GM19372 (cell line): ENCODE data around the gene FAM98B.
A peak's percentile ranks its signal among the peaks of the same experiment; 100 is the strongest.
"Not testable (repeated sequence)": the region's sequence is repeated elsewhere in the genome, so short reads cannot be mapped to it uniquely, and the experiment has no call there.

Source experiments
- ATAC-seq: cut with Tn5 transposase; IDR thresholded peaks from one replicate; pipeline ENCODE4 v1.9.1; 2021; ENCODE audit warnings: mild to moderate bottlenecking, low read depth, moderate library complexity; ENCODE audit not compliant: unreplicated experiment

FAM98B gene

GRCh38 chr15:38453971-38454695, at the start of gene FAM98B:
TSS of gene FAM98B (plus strand) at chr15:38454127. CDS start at chr15:38454162, 35 bp downstream.
- ATAC-seq, result peak; percentile 85

- ATAC-seq, result no peak
Observed at GRCh38 chr15:38406436-38406835, 47.5 kb upstream of the FAM98B start.

- ATAC-seq, result no peak
Observed at GRCh38 chr15:38408576-38408975, 45.4 kb upstream of the FAM98B start.

- no peak for ATAC-seq
Observed at GRCh38 chr15:38411902-38412301, 42.0 kb upstream of the FAM98B start.

- no peak for ATAC-seq
Observed at GRCh38 chr15:38412466-38412865, 41.5 kb upstream of the FAM98B start.

GRCh38 chr15:38414357-38414756, 39.6 kb upstream of the FAM98B start:
- ATAC-seq, result no peak

GRCh38 chr15:38421069-38421690, 32.7 kb upstream of the FAM98B start:
- no peak for ATAC-seq

- ATAC-seq, result peak; percentile 48
Observed at GRCh38 chr15:38424101-38424552, 29.8 kb upstream of the FAM98B start.

- no peak for ATAC-seq
Observed at GRCh38 chr15:38425269-38425668, 28.7 kb upstream of the FAM98B start.

GRCh38 chr15:38427380-38427779, 26.5 kb upstream of the FAM98B start:
- ATAC-seq, result no peak

- ATAC-seq, result no peak
Observed at GRCh38 chr15:38430106-38430760, 23.7 kb upstream of the FAM98B start.

- no peak for ATAC-seq
Observed at GRCh38 chr15:38436993-38437392, 16.9 kb upstream of the FAM98B start.

- not testable (repeated sequence) for ATAC-seq
Observed at GRCh38 chr15:38437603-38438002, 16.3 kb upstream of the FAM98B start.

- no peak for ATAC-seq
Observed at GRCh38 chr15:38438031-38438986, 15.6 kb upstream of the FAM98B start.

- ATAC-seq, result peak; percentile 80
Observed at GRCh38 chr15:38440353-38441129, 13.4 kb upstream of the FAM98B start.

GRCh38 chr15:38441130-38441519, 12.8 kb upstream of the FAM98B start:
- ATAC-seq, result no peak

GRCh38 chr15:38454696-38455090, 766 bp downstream of the FAM98B start:
- no peak for ATAC-seq

GRCh38 chr15:38455092-38455491, 1.2 kb downstream of the FAM98B start:
- no peak for ATAC-seq

GRCh38 chr15:38458646-38459045, 4.7 kb downstream of the FAM98B start:
- ATAC-seq, result no peak

GRCh38 chr15:38459480-38459879, 5.6 kb downstream of the FAM98B start:
- no peak for ATAC-seq
